H1 (cell line): Measurements from ENCODE around the gene KRTAP1-3. TPM values are rescaled to one million over a fixed set of nuclear protein-coding genes. Genes with fewer than 3 reads are reported as not detected.
A peak's percentile ranks its signal among the peaks of the same experiment; 100 is the strongest.

Experiments used
- CTCF ChIA-PET: fragments of 300-600 bp; sonication (Branson Sonifier 250); formaldehyde crosslinking; loops from one replicate; lab custom pipeline; 2021; ENCODE audit not compliant: partially characterized antibody; lab: Charles Lee
- POLR2A ChIA-PET: fragments of 300-600 bp; sonication (Branson Sonifier 250); formaldehyde crosslinking; loops from one replicate; lab custom pipeline; 2021; ENCODE audit warnings: inconsistent platforms; ENCODE audit not compliant: partially characterized antibody; lab: Charles Lee
- DNase-seq, 2 experiments: peaks; one replicate each; pipeline versions ENCODE4 v3.0.0 to v3.0.0-alpha.2; 2010 to 2022; ENCODE audit warnings: low spot score in 2 of 2, low read depth in 1 of 2, mixed read lengths in 1 of 2
- FAIRE-seq: peaks from 2 replicates; lab custom pipeline; 2011; peaks lifted over from hg19 to GRCh38; lab: Jason Lieb, UNC
- H2AFZ ChIP-seq: 2 replicates; pipeline ENCODE4 v1.8.1; 2012; ENCODE audit warnings: low read length, inconsistent platforms
- H2AK5ac ChIP-seq: 2 replicates; pipeline ENCODE4 v1.6.1; 2013; ENCODE audit warnings: low read depth, low read length
- H2BK120ac ChIP-seq: replicated peaks from 2 replicates; pipeline ENCODE3; 2013; ENCODE audit warnings: low read depth, low read length, inconsistent platforms
- H2BK12ac ChIP-seq: 2 replicates; pipeline ENCODE4 v1.6.1; 2013; ENCODE audit warnings: low read depth, low read length
- H2BK15ac ChIP-seq: 2 replicates; pipeline ENCODE4 v1.6.1; 2013; ENCODE audit warnings: low read length
- H2BK20ac ChIP-seq: 2 replicates; pipeline ENCODE4 v1.6.1; 2013; ENCODE audit warnings: low read length
- H2BK5ac ChIP-seq: 2 replicates; pipeline ENCODE4 v1.6.1; 2013; ENCODE audit warnings: low read depth, low read length
- H3K14ac ChIP-seq: 2 replicates; pipeline ENCODE4 v1.6.1; 2013; ENCODE audit warnings: inconsistent platforms; ENCODE audit not compliant: insufficient read length
- H3K18ac ChIP-seq: 2 replicates; pipeline ENCODE4 v1.6.1; 2013; ENCODE audit warnings: low read length; ENCODE audit errors: extremely low read depth
- H3K23ac ChIP-seq: 2 replicates; pipeline ENCODE4 v1.6.1; 2013; ENCODE audit warnings: inconsistent platforms; ENCODE audit not compliant: insufficient read length
- H3K23me2 ChIP-seq: 2 replicates; pipeline ENCODE4 v1.6.1; 2013; ENCODE audit warnings: low read depth, low read length
- H3K27ac ChIP-seq: 2 replicates; pipeline ENCODE4 v1.6.1; 2011; ENCODE audit warnings: low read depth, low read length, inconsistent platforms
- H3K27me3 ChIP-seq, 4 experiments: replicated peaks in 1 of 4; 1 replicate in 1 of 4; 2 replicates in 3 of 4; pipeline versions ENCODE4 v1.6.1 to v1.8.1; 2011 to 2013; ENCODE audit warnings: low read length in 3 of 4, mild to moderate bottlenecking in 3 of 4, inconsistent platforms in 2 of 4, mixed read lengths in 2 of 4, moderate library complexity in 1 of 4; ENCODE audit not compliant: control insufficient read depth in 3 of 4, insufficient read depth in 3 of 4; ENCODE audit errors: extremely low read depth in 1 of 4
- H3K36me3 ChIP-seq, 4 experiments: 2 replicates each; pipeline versions ENCODE4 v1.6.1 to v1.8.1; 2011 to 2013; ENCODE audit warnings: mild to moderate bottlenecking in 4 of 4, low read length in 3 of 4, moderate library complexity in 2 of 4, control low read depth in 1 of 4, inconsistent platforms in 1 of 4; ENCODE audit not compliant: insufficient read depth in 4 of 4, control insufficient read depth in 2 of 4
- H3K4ac ChIP-seq: replicated peaks from 2 replicates; pipeline ENCODE3; 2013; ENCODE audit warnings: low read length, low read depth, mixed read lengths, inconsistent platforms; ENCODE audit not compliant: insufficient read length
- H3K4me1 ChIP-seq, 4 experiments: replicated peaks in 1 of 4; 1 replicate in 1 of 4; 2 replicates in 3 of 4; pipeline versions ENCODE4 v1.6.1 to v1.8.1; 2011 to 2013; ENCODE audit warnings: low read length in 3 of 4, inconsistent platforms in 2 of 4, mixed read lengths in 1 of 4; ENCODE audit not compliant: insufficient read depth in 4 of 4, control insufficient read depth in 3 of 4
- H3K4me2 ChIP-seq, 2 experiments: 2 replicates each; pipeline versions ENCODE4 v1.6.1 to v1.8.1; 2011 to 2013; ENCODE audit warnings: low read depth in 2 of 2, low read length in 2 of 2, control low read depth in 1 of 2, inconsistent platforms in 1 of 2, mild to moderate bottlenecking in 1 of 2; ENCODE audit not compliant: insufficient read depth in 1 of 2
- H3K4me3 ChIP-seq, 4 experiments: fragments of 200-600, 300-600 bp in 1 of 4; sonication (generic), shearing (Covaris generic), sonication (Bioruptor Twin) in 1 of 4; 2 replicates each; pipeline versions ENCODE4 v1.5.1 to v1.8.1; 2011 to 2016; ENCODE audit warnings: low read length in 4 of 4, low read depth in 3 of 4, control low read depth in 2 of 4, inconsistent platforms in 2 of 4, mild to moderate bottlenecking in 2 of 4, mixed read lengths in 1 of 4, moderate library complexity in 1 of 4; ENCODE audit not compliant: insufficient read depth in 2 of 4; ENCODE audit errors: extremely low read depth in 1 of 4
- H3K56ac ChIP-seq: replicated peaks from 2 replicates; pipeline ENCODE3; 2013; ENCODE audit warnings: low read depth, mild to moderate bottlenecking, mixed read lengths, low read length, inconsistent platforms; ENCODE audit not compliant: insufficient read length
- H3K79me1 ChIP-seq: 2 replicates; pipeline ENCODE4 v1.6.1; 2013; ENCODE audit warnings: low read depth, low read length, control low read depth
- H3K79me2 ChIP-seq, 2 experiments: 2 replicates each; pipeline versions ENCODE4 v1.6.1 to v1.8.1; 2012 to 2013; ENCODE audit warnings: low read length in 2 of 2, mild to moderate bottlenecking in 2 of 2, inconsistent platforms in 1 of 2; ENCODE audit not compliant: insufficient read depth in 2 of 2, control insufficient read depth in 1 of 2
- H3K9ac ChIP-seq, 4 experiments: replicated peaks in 1 of 4; 1 replicate in 1 of 4; 2 replicates in 3 of 4; pipeline versions ENCODE4 v1.6.1 to v1.8.1; 2011 to 2013; ENCODE audit warnings: low read depth in 3 of 4, low read length in 3 of 4, control low read depth in 2 of 4, mild to moderate bottlenecking in 2 of 4, moderate library complexity in 2 of 4, inconsistent platforms in 1 of 4; ENCODE audit errors: extremely low read depth in 1 of 4
- H3K9me3 ChIP-seq, 2 experiments: 2 replicates each; pipeline versions ENCODE4 v1.6.1 to v1.8.1; 2012 to 2013; ENCODE audit warnings: mild to moderate bottlenecking in 2 of 2, moderate library complexity in 2 of 2, control low read depth in 1 of 2, inconsistent platforms in 1 of 2, low read depth in 1 of 2, low read length in 1 of 2, mixed read lengths in 1 of 2; ENCODE audit not compliant: insufficient read depth in 2 of 2
- H4K20me1 ChIP-seq, 2 experiments: replicated peaks in 1 of 2; 2 replicates each; pipeline versions ENCODE3 to v1.8.1; 2011 to 2013; ENCODE audit warnings: inconsistent platforms in 2 of 2, low read length in 2 of 2, mild to moderate bottlenecking in 1 of 2; ENCODE audit not compliant: insufficient read depth in 2 of 2, control insufficient read depth in 1 of 2
- H4K5ac ChIP-seq: 2 replicates; pipeline ENCODE4 v1.6.1; 2013; ENCODE audit warnings: low read length, low read depth, mixed read lengths, inconsistent platforms; ENCODE audit not compliant: insufficient read length
- H4K8ac ChIP-seq: 2 replicates; pipeline ENCODE4 v1.8.0; 2013; ENCODE audit warnings: mild to moderate bottlenecking, moderate library complexity, low read length, inconsistent platforms; ENCODE audit not compliant: insufficient read depth; ENCODE audit errors: extremely low read depth
- H4K91ac ChIP-seq: replicated peaks from 2 replicates; pipeline ENCODE3; 2013; ENCODE audit warnings: low read length, mixed read lengths, inconsistent platforms; ENCODE audit not compliant: insufficient read length
- ATF2 ChIP-seq: IDR thresholded peaks from 2 replicates; pipeline ENCODE4 v1.6.1; 2012; ENCODE audit warnings: low read length, inconsistent platforms
- RXRA ChIP-seq: IDR thresholded peaks from 2 replicates; pipeline ENCODE4 v1.6.1; 2011; ENCODE audit warnings: low read depth, mild to moderate bottlenecking, low read length, moderate library complexity; ENCODE audit not compliant: insufficient read depth
- WGBS, 2 experiments: shearing (Covaris generic) in 1 of 2; methylation state at CpG; one replicate each; pipeline versions ENCODE4 v1.1.6 to v1.1.7; 2013 to 2015; ENCODE audit warnings: low lambda C conversion rate in 2 of 2, mixed read lengths in 2 of 2, inconsistent platforms in 1 of 2, low coverage in 1 of 2, missing lambda C conversion rate in 1 of 2; ENCODE audit not compliant: insufficient replicate concordance in 2 of 2, insufficient coverage in 1 of 2, insufficient read length in 1 of 2; ENCODE audit errors: extremely low coverage in 1 of 2, missing lambda C conversion rate in 1 of 2; 5-methylcytosine and 5-hydroxymethylcytosine counted together
- polyA plus RNA-seq, 7 experiments: library from polyadenylated mRNA; depleted of rRNA in 3 of 7; stranded (reverse) in 5 of 7; unstranded in 2 of 7; fragments of >200 nt in 5 of 7; fragments of 200-250 nt in 2 of 7; gene quantifications; 1 replicate in 5 of 7; 2 replicates in 1 of 7; 4 replicates in 1 of 7; pipeline versions ENCODE4 v1.2.1 to v1.2.3, GENCODE V29; 2011 to 2013; ENCODE audit warnings: missing spikeins in 2 of 7, mixed read lengths in 2 of 7
- total RNA-seq: library from RNA; stranded (reverse); fragmentation: NEBNext Ultra II Directional; extraction: Animal tissue kit (Norgen Biotek cat#: 25700); gene quantifications from 2 replicates; pipeline ENCODE4 v1.2.1, GENCODE V29; 2021

The KRTAP1-3 gene
- total and polyA plus RNA-seq, 2 of the 8 experiments (the other 6 are each of a cell fraction or from before 2014, with no cell fraction given) = not detected

DNA sequence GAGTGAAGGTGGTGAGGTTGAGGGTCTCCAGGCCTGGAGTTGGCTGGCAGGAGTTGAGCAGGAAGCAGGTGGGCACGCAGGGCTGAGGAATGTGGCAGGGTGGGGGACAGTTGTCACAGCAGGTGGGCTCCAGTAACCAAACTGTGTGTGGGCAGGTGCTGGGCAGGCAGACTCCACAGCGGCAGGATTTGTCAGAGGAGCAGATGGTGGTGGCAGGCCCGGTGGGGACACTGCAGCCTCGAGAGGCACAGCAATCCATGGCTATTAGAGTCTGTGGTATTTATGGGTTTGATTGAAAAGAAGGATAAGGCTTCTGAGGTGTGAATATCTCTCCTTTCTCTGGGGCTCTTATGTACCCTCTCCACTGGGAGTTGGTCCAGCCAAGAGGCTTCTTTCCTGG is 40.8 kb downstream of the KRTAP1-3 start, which contains the start of gene KRTAP3-3:
TSS of gene KRTAP3-3 (minus strand) at position 326 of the 400 bp plus-strand sequence. CDS start at position 259, 67 bp downstream.
- Histone ChIP-seq H2BK12ac (no peak within 1 kb of the TSS), H2AK5ac (no peak within 1 kb of the TSS), H3K23me2 (no peaks in the 10 kb centered on the region), H3K9ac (no peak within 1 kb of the TSS; a peak in 1 of 7 replicates), H4K91ac (no peak within 1 kb of the TSS), H3K27me3 (no peaks in the 10 kb centered on the region), H3K9me3 (no peaks in the 10 kb centered on the region), H2AFZ (0 out of 2 replicates have a peak within 1 kb of the TSS, but pooled peaks have one; percentile 41), H4K8ac (no peak within 1 kb of the TSS), H3K4me1 (peaks cover 0 to 2% (median 0%) of the 10 kb centered on the region in 4 experiments; a peak in 2 of 7 replicates), H3K36me3 (no peaks in the 10 kb centered on the region), H3K27ac (no peak within 1 kb of the TSS), H3K4ac (no peak within 1 kb of the TSS), H3K18ac (no peak within 1 kb of the TSS), H4K20me1 (no peaks in the 10 kb centered on the region), H4K5ac (no peak within 1 kb of the TSS), H3K79me1 (no peaks in the 10 kb centered on the region), H3K4me2 (no peak within 1 kb of the TSS), H3K4me3 (no peak within 1 kb of the TSS), H3K23ac (no peak within 1 kb of the TSS), H2BK5ac (no peak within 1 kb of the TSS), H3K56ac (no peak within 1 kb of the TSS), H2BK15ac (no peak within 1 kb of the TSS), H2BK20ac (no peak within 1 kb of the TSS), H3K14ac (no peak within 1 kb of the TSS), H2BK120ac (no peak within 1 kb of the TSS), H3K79me2 (no peaks in the 10 kb centered on the region)
- ChIA-PET POLR2A (no interaction called here), CTCF (no interaction called here)
- DNase-seq = no peak
- no peak for FAIRE-seq
- TF ChIP-seq ATF2 = no peak
- TF ChIP-seq RXRA = no peak
- WGBS, 2 experiments = 83% methylated on average over 4 of the region's 4 CpGs; no CpG with 5 or more reads in 1 of the 2 experiments
